ENCODE data around the gene ANO6. TPM values are rescaled to one million over a fixed set of nuclear protein-coding genes. Genes with fewer than 3 reads are reported as not detected.

The ANO6 gene
- total and polyA plus RNA-seq, 4 donors: 18.6 to 52.3 (median 29.1) TPM

GRCh38 chr12:45343269-45344051, 127.6 kb downstream of the ANO6 start:
- H3K27ac ChIP-seq (ENCODE audit: low read depth in 1 of 2, low read length in 2 of 2): no peak overlapping the region
- H3K36me3 ChIP-seq (ENCODE audit: control insufficient read depth in 4 of 4, insufficient read depth in 3 of 4, low read depth in 1 of 4, low read length in 3 of 4): peaks cover 0 to 8% (median 5%) of the 10 kb centered on the region in 4 donors
- no peaks in the 10 kb centered on the region for H3K4me1 ChIP-seq (ENCODE audit: control insufficient read depth in 4 of 4, insufficient read depth in 4 of 4, low read length in 3 of 4)
- no peak for DNase-seq (ENCODE audit: low spot score)
- TF ChIP-seq YY1 (IDR thresholded peaks at IDR 0.05) (no peak), JUND (IDR thresholded peaks at IDR 0.05) (no peak), SP1 (IDR thresholded peaks at IDR 0.05) (no peak), EGR1 (IDR thresholded peaks at IDR 0.05; ENCODE audit: low read depth in 2 of 2) (no peak), RAD21 (IDR thresholded peaks at IDR 0.05) (no peak), HNF4G (IDR thresholded peaks at IDR 0.05) (no peak), CTCF (IDR thresholded peaks at IDR 0.05; ENCODE audit: low read depth, low read length, missing input control) (no peak), FOXA2 (IDR thresholded peaks at IDR 0.05) (no peak), NR2F2 (IDR thresholded peaks at IDR 0.05) (no peak), HNF4A (conservative IDR thresholded peaks at IDR 0.05) (no peak), TAF1 (conservative IDR thresholded peaks at IDR 0.05) (no peak), GABPA (IDR thresholded peaks at IDR 0.05 in 1 of 2, conservative IDR thresholded peaks at IDR 0.05 in 1 of 2) (no peak)
- H3K9ac ChIP-seq (ENCODE audit: low read depth in 1 of 2, low read length in 2 of 2): no peak overlapping the region
- no peaks in the 10 kb centered on the region for H3K27me3 ChIP-seq (ENCODE audit: control insufficient read depth in 4 of 4, insufficient read depth in 4 of 4, low read length in 3 of 4)
- no peak overlapping the region for H3K4me3 ChIP-seq (ENCODE audit: low read depth in 1 of 3, low read length in 3 of 3)
- no peaks in the 10 kb centered on the region for H3K9me3 ChIP-seq (ENCODE audit: control insufficient read depth in 4 of 4, low read length in 3 of 4)
- 96% methylated on average over 6 of the region's 6 CpGs for WGBS

GRCh38 chr12:45348311-45348710, 132.4 kb downstream of the ANO6 start:
- Histone ChIP-seq H3K27me3 (ENCODE audit: control insufficient read depth in 4 of 4, insufficient read depth in 4 of 4, low read length in 3 of 4) (no peaks in the 10 kb centered on the region), H3K36me3 (ENCODE audit: control insufficient read depth in 4 of 4, insufficient read depth in 3 of 4, low read depth in 1 of 4, low read length in 3 of 4) (peaks cover 0 to 24% (median 18%) of the 10 kb centered on the region in 4 donors), H3K4me1 (ENCODE audit: control insufficient read depth in 4 of 4, insufficient read depth in 4 of 4, low read length in 3 of 4) (no peaks in the 10 kb centered on the region), H3K9ac (ENCODE audit: low read depth in 1 of 2, low read length in 2 of 2) (no peak overlapping the region), H3K27ac (ENCODE audit: low read depth in 1 of 2, low read length in 2 of 2) (no peak overlapping the region), H3K9me3 (ENCODE audit: control insufficient read depth in 4 of 4, low read length in 3 of 4) (no peaks in the 10 kb centered on the region), H3K4me3 (ENCODE audit: low read depth in 1 of 3, low read length in 3 of 3) (no peak overlapping the region)
- WGBS: 94% methylated on average over 2 of the region's 2 CpGs
- TF ChIP-seq TAF1 (conservative IDR thresholded peaks at IDR 0.05): no peak
- no peak for TF ChIP-seq YY1 (IDR thresholded peaks at IDR 0.05)
- TF ChIP-seq FOXA2 (IDR thresholded peaks at IDR 0.05): no peak
- no peak for DNase-seq (ENCODE audit: low spot score)

DNA sequence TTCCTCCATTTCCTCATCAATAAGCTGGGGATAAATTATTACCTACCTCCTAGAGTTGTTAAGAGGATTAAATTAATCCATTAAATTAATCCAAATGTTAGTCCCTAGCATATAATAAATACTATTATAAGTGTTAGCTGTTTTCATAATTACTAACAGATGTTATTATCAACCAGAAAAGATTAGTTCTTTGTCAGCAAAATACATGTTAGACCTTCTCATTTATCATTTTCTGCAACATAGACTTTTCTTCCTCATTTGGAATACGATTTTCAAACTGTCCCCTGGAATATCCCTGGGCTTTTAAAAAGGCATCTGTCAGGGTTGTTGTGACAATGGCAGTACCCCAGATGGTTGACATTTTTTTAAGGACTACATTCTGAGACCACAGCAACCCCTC, 133.1 kb downstream of the ANO6 start:
- WGBS: 88% methylated on average over 1 of the region's 1 CpG
- Histone ChIP-seq H3K4me1 (ENCODE audit: control insufficient read depth in 4 of 4, insufficient read depth in 4 of 4, low read length in 3 of 4) (peaks cover 0 to 2% (median under 1%) of the 10 kb centered on the region in 4 donors), H3K9me3 (ENCODE audit: control insufficient read depth in 4 of 4, low read length in 3 of 4) (no peaks in the 10 kb centered on the region), H3K9ac (ENCODE audit: low read depth in 1 of 2, low read length in 2 of 2) (no peak overlapping the region), H3K36me3 (ENCODE audit: control insufficient read depth in 4 of 4, insufficient read depth in 3 of 4, low read depth in 1 of 4, low read length in 3 of 4) (peaks cover 0 to 24% (median 17%) of the 10 kb centered on the region in 4 donors), H3K4me3 (ENCODE audit: low read depth in 1 of 3, low read length in 3 of 3) (no peak overlapping the region), H3K27ac (ENCODE audit: low read depth in 1 of 2, low read length in 2 of 2) (no peak overlapping the region), H3K27me3 (ENCODE audit: control insufficient read depth in 4 of 4, insufficient read depth in 4 of 4, low read length in 3 of 4) (no peaks in the 10 kb centered on the region)
- DNase-seq (ENCODE audit: low spot score): no peak
- TF ChIP-seq SP1 (IDR thresholded peaks at IDR 0.05): no peak
- TF ChIP-seq HNF4A (conservative IDR thresholded peaks at IDR 0.05): no peak
- no peak for TF ChIP-seq TAF1 (conservative IDR thresholded peaks at IDR 0.05)
- TF ChIP-seq, protein P1, sequence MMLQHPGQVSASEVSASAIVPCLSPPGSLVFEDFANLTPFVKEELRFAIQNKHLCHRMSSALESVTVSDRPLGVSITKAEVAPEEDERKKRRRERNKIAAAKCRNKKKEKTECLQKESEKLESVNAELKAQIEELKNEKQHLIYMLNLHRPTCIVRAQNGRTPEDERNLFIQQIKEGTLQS (IDR thresholded peaks at IDR 0.05): no peak
- TF ChIP-seq MAX (IDR thresholded peaks at IDR 0.05): no peak
- TF ChIP-seq RAD21 (IDR thresholded peaks at IDR 0.05): no peak
- no peak for TF ChIP-seq HNF4G (IDR thresholded peaks at IDR 0.05)
- TF ChIP-seq EGR1 (IDR thresholded peaks at IDR 0.05; ENCODE audit: low read depth in 2 of 2): no peak
- no peak for TF ChIP-seq FOXA1 (IDR thresholded peaks at IDR 0.05)
- TF ChIP-seq NR2F2 (IDR thresholded peaks at IDR 0.05): no peak
- TF ChIP-seq, protein P2, sequence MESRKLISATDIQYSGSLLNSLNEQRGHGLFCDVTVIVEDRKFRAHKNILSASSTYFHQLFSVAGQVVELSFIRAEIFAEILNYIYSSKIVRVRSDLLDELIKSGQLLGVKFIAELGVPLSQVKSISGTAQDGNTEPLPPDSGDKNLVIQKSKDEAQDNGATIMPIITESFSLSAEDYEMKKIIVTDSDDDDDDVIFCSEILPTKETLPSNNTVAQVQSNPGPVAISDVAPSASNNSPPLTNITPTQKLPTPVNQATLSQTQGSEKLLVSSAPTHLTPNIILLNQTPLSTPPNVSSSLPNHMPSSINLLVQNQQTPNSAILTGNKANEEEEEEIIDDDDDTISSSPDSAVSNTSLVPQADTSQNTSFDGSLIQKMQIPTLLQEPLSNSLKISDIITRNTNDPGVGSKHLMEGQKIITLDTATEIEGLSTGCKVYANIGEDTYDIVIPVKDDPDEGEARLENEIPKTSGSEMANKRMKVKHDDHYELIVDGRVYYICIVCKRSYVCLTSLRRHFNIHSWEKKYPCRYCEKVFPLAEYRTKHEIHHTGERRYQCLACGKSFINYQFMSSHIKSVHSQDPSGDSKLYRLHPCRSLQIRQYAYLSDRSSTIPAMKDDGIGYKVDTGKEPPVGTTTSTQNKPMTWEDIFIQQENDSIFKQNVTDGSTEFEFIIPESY (IDR thresholded peaks at IDR 0.05): no peak
- TF ChIP-seq JUND (IDR thresholded peaks at IDR 0.05): no peak
- no peak for TF ChIP-seq GABPA (IDR thresholded peaks at IDR 0.05 in 1 of 2, conservative IDR thresholded peaks at IDR 0.05 in 1 of 2)
- TF ChIP-seq YY1 (IDR thresholded peaks at IDR 0.05): no peak

Data from liver (tissue), 9 donors.